Lower lobe of right lung (tissue), 2 donors: ENCODE data around the gene ONECUT3. TPM values are rescaled to one million over a fixed set of nuclear protein-coding genes. Genes with fewer than 3 reads are reported as not detected.
A peak's percentile ranks its signal among the peaks of the same experiment; 100 is the strongest.

ENCODE experiments used
- ATAC-seq, 2 donors: fragments of 200-7000 bp; cut with Tn5 transposase; one replicate each; pipeline ENCODE4 v1.9.1; 2020 to 2022; ENCODE audit warnings: mild to moderate bottlenecking in 2 of 2, moderate library complexity in 2 of 2
- DNase-seq: peaks from one replicate; pipeline ENCODE4 v3.0.0-alpha.2; 2020
- H3K27ac ChIP-seq: fragments of 200-600 bp; one replicate; pipeline ENCODE4 v1.8.0; 2022
- H3K27me3 ChIP-seq: fragments of 200-600 bp; one replicate; pipeline ENCODE4 v1.8.0; 2022; ENCODE audit warnings: low read depth
- H3K36me3 ChIP-seq: fragments of 200-600 bp; one replicate; pipeline ENCODE4 v1.8.0; 2022; ENCODE audit warnings: mild to moderate bottlenecking
- H3K4me1 ChIP-seq: fragments of 200-600 bp; one replicate; pipeline ENCODE4 v1.8.0; 2022
- H3K4me3 ChIP-seq: fragments of 200-600 bp; one replicate; pipeline ENCODE4 v1.8.0; 2022; ENCODE audit warnings: mild to moderate bottlenecking
- H3K9me3 ChIP-seq: fragments of 200-600 bp; one replicate; pipeline ENCODE4 v1.8.0; 2022
- CTCF ChIP-seq: fragments of 200-600 bp; IDR thresholded peaks from one replicate; pipeline ENCODE4 v1.8.0; 2022; ENCODE audit warnings: antibody characterized with exemption, mild to moderate bottlenecking
- intact Hi-C: fragments of 100-400 bp; cut with DNase I; formaldehyde crosslinking; loops from one replicate; pipeline ENCODE4 v1.11.0; 2022
- total RNA-seq: library from RNA; stranded (reverse); fragmentation: NEBNext Ultra II Directional; extraction: Animal tissue kit (Norgen Biotek cat#: 25700); gene quantifications from one replicate; pipeline ENCODE4 v1.2.1, GENCODE V29; 2021
- donor health status: DM: no; HTN: yes; CAD: no; lungs with severe emphysema.

Gene ONECUT3
- total RNA-seq, 1 donor from 2014 or later = not detected

DNA sequence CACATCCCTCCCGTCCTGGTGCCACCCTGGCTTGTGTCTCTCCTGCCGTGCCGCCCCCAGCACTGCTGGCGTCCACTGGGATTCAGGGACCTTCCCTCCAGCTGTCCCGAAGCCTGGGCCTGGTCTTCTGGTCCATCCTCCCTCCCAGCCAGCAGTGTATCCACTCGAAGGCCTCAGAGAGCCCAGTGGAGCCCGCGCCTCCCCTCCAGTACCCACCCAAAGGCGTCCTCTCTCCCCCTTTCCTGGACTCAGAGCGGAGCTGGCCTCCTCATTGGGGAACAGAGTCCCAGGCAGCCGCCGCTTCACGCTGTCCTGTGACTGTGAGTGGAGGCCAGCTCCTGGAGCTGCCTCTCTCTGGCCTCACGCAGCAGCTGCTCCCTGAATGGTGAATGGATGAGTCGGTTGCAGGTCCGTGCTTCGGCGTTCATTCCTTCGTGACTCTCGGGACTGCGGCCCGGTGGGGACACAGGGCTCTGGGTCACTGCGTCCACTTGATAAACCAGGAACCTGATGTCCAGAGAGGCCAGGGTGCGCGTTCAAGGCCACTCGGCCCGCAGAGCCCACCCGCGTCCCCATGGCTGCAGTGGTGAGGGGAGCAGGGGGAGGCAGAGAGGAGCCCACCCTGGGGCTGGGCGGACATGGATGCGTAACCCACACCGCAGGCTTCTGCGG lies 12.1 kb downstream of the ONECUT3 start:
- TF ChIP-seq CTCF = no peak
- no peak for DNase-seq
- intact Hi-C loops = no loop called here
- Histone ChIP-seq H3K36me3 (no peaks in the 10 kb centered on the region), H3K4me3 (no peak overlapping the region), H3K27me3 (peaks cover 93% of the 10 kb centered on the region), H3K4me1 (no peaks in the 10 kb centered on the region), H3K9me3 (no peaks in the 10 kb centered on the region), H3K27ac (no peak overlapping the region)
- ATAC-seq = no peak

- Histone ChIP-seq H3K9me3 (peaks cover 7% of the 10 kb centered on the region), H3K4me3 (no peak overlapping the region), H3K27ac (no peak overlapping the region), H3K4me1 (no peaks in the 10 kb centered on the region), H3K36me3 (no peaks in the 10 kb centered on the region), H3K27me3 (peaks cover 94% of the 10 kb centered on the region)
- intact Hi-C loops = no loop called here
- DNase-seq = no peak
- ATAC-seq = no peak
- TF ChIP-seq CTCF = no peak
Measured at GRCh38 chr19:1765904-1766799, 12.8 kb downstream of the ONECUT3 start.

DNA sequence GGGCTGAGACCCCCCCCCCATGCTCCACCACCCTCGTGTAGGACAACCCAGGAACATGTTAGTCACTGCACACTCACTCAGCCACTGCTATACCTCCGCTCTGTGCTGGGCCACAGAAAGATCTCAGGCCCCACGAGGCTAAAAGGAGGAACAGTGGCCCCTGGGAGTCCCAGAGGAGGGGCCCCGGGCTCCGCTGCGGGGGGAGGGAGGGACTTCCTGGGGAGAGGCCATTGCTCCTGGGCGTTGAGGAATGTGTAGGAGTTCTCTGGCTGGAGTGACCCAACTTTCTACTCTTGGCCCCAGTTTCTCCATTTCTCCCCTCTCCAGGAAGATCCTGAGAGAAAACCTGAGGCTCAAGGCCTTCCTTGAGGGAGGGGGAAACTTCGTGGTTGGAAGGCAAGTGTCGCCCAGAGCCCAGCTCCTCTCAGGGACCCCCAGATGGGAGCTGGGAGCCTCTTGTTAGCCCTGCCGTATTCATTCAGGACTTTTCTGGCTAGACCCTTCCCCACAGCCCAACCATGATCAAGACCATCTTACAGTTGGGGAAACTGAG lies 13.6 kb downstream of the ONECUT3 start:
- no peaks in the 10 kb centered on the region for H3K36me3 ChIP-seq
- H3K27me3 ChIP-seq = peaks cover 94% of the 10 kb centered on the region
- no peak overlapping the region for H3K4me3 ChIP-seq
- H3K9me3 ChIP-seq = peaks cover 12% of the 10 kb centered on the region
- H3K4me1 ChIP-seq = no peaks in the 10 kb centered on the region
- DNase-seq = no peak
- H3K27ac ChIP-seq = no peak overlapping the region
- peak in 1 of 2 donors; percentile 6 for ATAC-seq
- intact Hi-C loops = no loop called here
- TF ChIP-seq CTCF = no peak

DNA sequence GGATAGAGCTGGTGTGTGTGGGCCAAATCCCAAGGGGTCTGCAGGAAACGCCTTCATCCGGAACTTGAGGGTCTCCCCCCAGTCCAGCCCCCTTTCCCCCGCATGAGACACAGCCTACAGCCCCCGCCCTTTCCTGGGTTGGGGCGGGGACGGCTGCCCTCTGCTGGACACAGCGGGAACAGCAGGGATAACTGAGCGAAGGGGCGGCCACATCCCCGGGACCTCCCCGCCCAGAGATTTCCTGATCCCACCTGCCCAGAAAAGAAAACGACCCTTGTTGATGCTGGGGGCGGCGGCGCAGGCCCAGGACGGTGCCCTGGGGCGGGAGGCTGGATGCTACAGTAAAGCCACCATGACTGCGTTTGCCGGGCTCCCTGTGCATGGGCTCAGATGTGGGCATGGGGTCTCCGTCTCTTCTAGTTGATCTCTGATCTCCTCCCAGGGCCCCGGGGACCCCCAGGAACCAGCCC lies 14.2 kb downstream of the ONECUT3 start:
- Histone ChIP-seq H3K27ac (no peak overlapping the region), H3K9me3 (peaks cover 12% of the 10 kb centered on the region), H3K4me1 (no peaks in the 10 kb centered on the region), H3K36me3 (no peaks in the 10 kb centered on the region), H3K27me3 (peaks cover 88% of the 10 kb centered on the region), H3K4me3 (no peak overlapping the region)
- DNase-seq = no peak
- intact Hi-C loops = no loop called here
- TF ChIP-seq CTCF = peak; percentile 86
- peak; percentile 74 to 79 for ATAC-seq

- peak in 1 of 2 donors; percentile 9 for ATAC-seq
Measured at GRCh38 chr19:1768248-1768647, 14.9 kb downstream of the ONECUT3 start.

More at GRCh38 chr19:1768248-1768647, 14.9 kb downstream of the ONECUT3 start:
- H3K4me3 ChIP-seq = no peak overlapping the region
- H3K4me1 ChIP-seq = no peaks in the 10 kb centered on the region
- peaks cover 84% of the 10 kb centered on the region for H3K27me3 ChIP-seq
- H3K27ac ChIP-seq = no peak overlapping the region
- no peaks in the 10 kb centered on the region for H3K36me3 ChIP-seq
- H3K9me3 ChIP-seq = peaks cover 12% of the 10 kb centered on the region
- intact Hi-C loops = no loop called here
- no peak for DNase-seq
- no peak for TF ChIP-seq CTCF
